Ishikawa (cell line): ENCODE results near the gene SRCIN1.

Experiments used
- CEBPB ChIP-seq: IDR thresholded peaks from 2 replicates; pipeline ENCODE4 v1.6.1; 2012
- CREB1 ChIP-seq: IDR thresholded peaks from 2 replicates; pipeline ENCODE4 v1.6.1; 2012; ENCODE audit warnings: low read depth
- EGR1 ChIP-seq: IDR thresholded peaks from 2 replicates; pipeline ENCODE4 v1.6.1; 2012
- EP300 ChIP-seq: IDR thresholded peaks from 2 replicates; pipeline ENCODE4 v1.6.1; 2012; ENCODE audit warnings: borderline replicate concordance
- FOXM1 ChIP-seq: IDR thresholded peaks from 2 replicates; pipeline ENCODE4 v1.6.1; 2012; ENCODE audit warnings: low read depth, borderline replicate concordance
- NFIC ChIP-seq: IDR thresholded peaks from 2 replicates; pipeline ENCODE4 v1.6.1; 2012
- RAD21 ChIP-seq: IDR thresholded peaks from 2 replicates; pipeline ENCODE4 v1.6.1; 2012; ENCODE audit warnings: low read depth
- TAF1 ChIP-seq: IDR thresholded peaks from 2 replicates; pipeline ENCODE4 v1.6.1; 2012; ENCODE audit warnings: low read depth, mild to moderate bottlenecking
- TCF12 ChIP-seq: IDR thresholded peaks from 2 replicates; pipeline ENCODE4 v1.6.1; 2012; ENCODE audit warnings: low read depth
- TEAD4 ChIP-seq: IDR thresholded peaks from 2 replicates; pipeline ENCODE4 v1.6.1; 2012
- YY1 ChIP-seq: IDR thresholded peaks from 2 replicates; pipeline ENCODE4 v1.6.1; 2012; ENCODE audit warnings: low read depth
- ZBTB7A ChIP-seq: IDR thresholded peaks from 2 replicates; pipeline ENCODE4 v1.6.1; 2012; ENCODE audit warnings: low read depth
- TF ChIP-seq, protein P1 (sequence below): IDR thresholded peaks from 2 replicates; pipeline ENCODE4 v1.6.1; 2012
- TF ChIP-seq, protein P2 (sequence below): IDR thresholded peaks from 2 replicates; pipeline ENCODE4 v1.6.1; 2012
- TF ChIP-seq, protein P3 (sequence below): IDR thresholded peaks from 2 replicates; pipeline ENCODE4 v1.6.1; 2012; ENCODE audit warnings: low read depth, mild to moderate bottlenecking

Gene SRCIN1

DNA sequence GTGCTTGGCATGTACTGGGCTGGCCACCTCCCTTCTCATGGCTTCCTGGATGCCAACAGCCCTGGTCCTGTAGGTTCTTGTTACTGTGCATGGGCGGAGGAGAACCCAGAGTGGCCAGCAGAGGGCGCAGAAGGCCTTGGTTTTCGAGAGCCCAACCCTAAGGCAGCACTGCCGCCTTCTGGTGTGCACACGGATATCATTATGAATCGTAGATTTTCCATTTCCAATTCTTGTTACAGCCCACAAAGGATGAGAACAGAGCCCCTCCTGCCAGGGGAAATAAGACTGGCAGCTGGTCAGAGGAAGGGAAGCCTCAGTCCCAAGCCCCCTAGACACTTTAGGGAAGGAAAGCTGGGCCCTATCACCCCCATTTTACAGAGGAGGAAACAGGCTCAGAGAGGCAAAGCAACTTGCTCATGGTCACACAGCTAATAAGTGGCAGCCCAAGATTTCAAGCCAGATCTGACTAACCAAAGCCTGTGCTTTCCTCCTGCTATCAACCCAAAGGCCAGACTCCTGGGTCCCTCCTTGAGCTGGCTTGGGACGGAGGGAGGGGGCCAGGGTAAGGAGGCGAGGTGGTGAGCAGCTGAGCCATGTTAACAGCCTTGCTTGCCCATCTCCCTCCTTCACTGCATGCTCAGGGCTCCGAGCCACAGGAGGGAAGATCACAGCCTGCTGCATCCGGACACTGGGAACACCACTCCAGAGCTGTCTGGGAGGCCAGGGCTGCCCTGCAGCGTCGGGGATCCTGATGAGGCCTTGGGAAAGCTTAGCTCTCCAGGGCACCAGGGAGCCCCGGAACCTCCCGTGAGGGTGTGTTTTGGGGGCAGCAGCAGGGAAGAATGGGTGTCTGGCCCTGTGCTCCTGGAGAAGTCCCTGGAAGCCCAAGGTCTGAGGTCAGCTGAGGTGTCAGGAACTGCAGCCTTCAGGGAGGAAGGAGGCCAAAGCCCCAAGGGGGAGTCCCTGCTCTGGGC, 113.4 kb downstream of the SRCIN1 start:
- peak; percentile 59 for TF ChIP-seq RAD21

DNA sequence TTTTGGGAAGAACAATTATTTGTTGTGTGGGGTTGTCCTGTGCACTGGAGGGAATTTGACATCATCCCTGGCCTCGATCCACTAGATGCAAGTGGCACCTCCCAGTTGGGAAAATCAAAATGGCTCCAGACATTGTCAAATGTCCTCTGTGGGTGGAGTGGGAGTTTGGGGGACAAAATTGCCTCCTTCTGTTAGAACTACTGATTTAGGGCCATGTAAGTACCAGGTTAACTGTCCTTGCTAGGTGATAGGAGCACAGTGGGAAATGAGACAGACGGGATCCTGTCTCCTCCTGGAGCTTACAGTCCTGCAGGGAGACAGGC, 120.6 kb downstream of the SRCIN1 start:
- TF ChIP-seq, protein P1, sequence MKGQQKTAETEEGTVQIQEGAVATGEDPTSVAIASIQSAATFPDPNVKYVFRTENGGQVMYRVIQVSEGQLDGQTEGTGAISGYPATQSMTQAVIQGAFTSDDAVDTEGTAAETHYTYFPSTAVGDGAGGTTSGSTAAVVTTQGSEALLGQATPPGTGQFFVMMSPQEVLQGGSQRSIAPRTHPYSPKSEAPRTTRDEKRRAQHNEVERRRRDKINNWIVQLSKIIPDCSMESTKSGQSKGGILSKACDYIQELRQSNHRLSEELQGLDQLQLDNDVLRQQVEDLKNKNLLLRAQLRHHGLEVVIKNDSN, result no peak
- TF ChIP-seq, protein P2, sequence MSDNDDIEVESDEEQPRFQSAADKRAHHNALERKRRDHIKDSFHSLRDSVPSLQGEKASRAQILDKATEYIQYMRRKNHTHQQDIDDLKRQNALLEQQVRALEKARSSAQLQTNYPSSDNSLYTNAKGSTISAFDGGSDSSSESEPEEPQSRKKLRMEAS, result no peak
- TF ChIP-seq NFIC, result no peak
- TF ChIP-seq, protein P3, sequence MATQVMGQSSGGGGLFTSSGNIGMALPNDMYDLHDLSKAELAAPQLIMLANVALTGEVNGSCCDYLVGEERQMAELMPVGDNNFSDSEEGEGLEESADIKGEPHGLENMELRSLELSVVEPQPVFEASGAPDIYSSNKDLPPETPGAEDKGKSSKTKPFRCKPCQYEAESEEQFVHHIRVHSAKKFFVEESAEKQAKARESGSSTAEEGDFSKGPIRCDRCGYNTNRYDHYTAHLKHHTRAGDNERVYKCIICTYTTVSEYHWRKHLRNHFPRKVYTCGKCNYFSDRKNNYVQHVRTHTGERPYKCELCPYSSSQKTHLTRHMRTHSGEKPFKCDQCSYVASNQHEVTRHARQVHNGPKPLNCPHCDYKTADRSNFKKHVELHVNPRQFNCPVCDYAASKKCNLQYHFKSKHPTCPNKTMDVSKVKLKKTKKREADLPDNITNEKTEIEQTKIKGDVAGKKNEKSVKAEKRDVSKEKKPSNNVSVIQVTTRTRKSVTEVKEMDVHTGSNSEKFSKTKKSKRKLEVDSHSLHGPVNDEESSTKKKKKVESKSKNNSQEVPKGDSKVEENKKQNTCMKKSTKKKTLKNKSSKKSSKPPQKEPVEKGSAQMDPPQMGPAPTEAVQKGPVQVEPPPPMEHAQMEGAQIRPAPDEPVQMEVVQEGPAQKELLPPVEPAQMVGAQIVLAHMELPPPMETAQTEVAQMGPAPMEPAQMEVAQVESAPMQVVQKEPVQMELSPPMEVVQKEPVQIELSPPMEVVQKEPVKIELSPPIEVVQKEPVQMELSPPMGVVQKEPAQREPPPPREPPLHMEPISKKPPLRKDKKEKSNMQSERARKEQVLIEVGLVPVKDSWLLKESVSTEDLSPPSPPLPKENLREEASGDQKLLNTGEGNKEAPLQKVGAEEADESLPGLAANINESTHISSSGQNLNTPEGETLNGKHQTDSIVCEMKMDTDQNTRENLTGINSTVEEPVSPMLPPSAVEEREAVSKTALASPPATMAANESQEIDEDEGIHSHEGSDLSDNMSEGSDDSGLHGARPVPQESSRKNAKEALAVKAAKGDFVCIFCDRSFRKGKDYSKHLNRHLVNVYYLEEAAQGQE, result no peak
- TF ChIP-seq RAD21, result no peak
- TF ChIP-seq EGR1, result no peak
- TF ChIP-seq ZBTB7A, result no peak
- no peak for TF ChIP-seq TCF12
- no peak for TF ChIP-seq TAF1
- TF ChIP-seq CEBPB, result no peak
- TF ChIP-seq YY1, result no peak
- no peak for TF ChIP-seq EP300
- no peak for TF ChIP-seq CREB1
- no peak for TF ChIP-seq FOXM1
- no peak for TF ChIP-seq TEAD4

DNA sequence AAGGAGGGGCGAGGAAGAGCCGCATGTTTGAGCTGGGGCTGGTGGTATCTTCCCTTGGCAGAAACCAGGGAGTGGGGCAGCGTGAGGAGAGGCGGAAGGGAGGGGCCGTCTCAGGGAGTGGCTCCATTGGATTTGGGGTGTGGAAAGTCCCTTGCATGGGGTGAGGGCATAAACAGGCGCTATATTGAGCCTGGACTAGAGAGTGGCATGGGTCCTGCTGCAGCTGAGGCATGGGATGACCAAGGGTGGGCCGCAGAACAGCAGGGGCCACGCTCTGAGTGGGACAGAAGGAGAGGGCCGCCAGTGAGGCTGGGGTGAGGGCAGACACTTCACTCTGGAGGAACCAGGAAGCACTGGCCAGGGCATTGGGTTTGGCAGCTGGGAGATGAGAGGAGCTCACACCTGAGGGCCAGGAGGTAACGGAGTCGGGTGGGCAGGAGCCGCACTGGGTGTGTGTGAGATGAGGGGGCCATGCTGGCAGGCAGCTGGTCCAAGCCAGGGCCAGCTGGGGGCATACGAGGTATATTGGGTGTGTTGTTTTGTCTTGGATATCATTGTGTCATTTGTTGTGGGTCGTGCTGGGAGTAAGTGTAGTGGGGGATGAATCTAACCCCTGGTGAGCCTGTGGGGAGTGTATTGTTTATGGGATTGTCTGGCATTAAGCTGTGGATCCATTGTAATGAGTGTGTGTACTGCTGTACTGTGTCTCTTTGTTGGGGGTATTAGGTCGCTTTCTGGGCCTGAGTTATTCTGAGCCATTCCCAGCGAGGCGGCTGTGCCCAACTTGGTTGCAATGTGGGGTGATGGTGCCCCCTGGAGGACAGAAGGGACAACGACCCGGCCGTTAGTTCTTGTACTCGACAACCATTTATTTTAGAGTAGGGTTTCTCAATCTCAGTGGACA, 121.3 kb downstream of the SRCIN1 start:
- TF ChIP-seq RAD21, result peak; percentile 87

DNA sequence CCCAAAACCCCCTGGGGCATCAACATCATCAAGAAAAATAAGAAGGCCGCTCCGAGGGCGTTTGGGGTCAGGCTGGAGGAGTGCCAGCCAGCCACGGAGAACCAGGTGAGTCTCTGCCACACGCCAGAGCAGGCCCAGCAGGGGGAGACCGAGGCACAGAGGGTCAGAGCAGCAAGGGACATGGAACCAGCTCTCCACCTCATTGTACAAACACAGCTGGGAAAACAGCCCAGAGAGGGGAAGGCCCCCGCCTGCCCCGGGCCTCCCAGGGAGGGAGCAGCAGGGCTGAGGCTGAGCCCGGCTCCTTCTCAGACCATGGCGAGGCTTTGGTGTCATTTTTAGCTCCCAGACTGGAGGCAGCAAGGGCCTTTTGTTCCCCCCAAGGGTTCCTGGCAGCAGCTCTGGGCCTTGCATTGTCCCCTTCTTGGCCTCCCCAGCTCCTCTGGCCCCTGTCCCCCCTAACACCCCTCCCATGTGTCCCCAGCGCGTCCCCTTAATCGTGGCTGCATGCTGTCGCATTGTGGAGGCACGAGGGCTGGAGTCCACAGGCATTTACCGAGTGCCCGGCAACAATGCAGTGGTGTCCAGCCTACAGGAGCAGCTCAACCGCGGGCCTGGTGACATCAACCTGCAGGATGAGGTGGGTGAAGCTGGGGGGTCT, 123.6 kb downstream of the SRCIN1 start:
- TF ChIP-seq RAD21, result peak; percentile 8; the same call in 1 of the 2 replicates
- peak; percentile 90 for TF ChIP-seq TCF12
- TF ChIP-seq NFIC, result peak; percentile 59; the same call in 1 of the 2 replicates
- TF ChIP-seq TEAD4, result 0 out of 2 replicates have a peak, but pooled peaks have one; percentile 22
- TF ChIP-seq EP300, result peak; percentile 62
